Epithelial cell of proximal tubule (primary cell): ENCODE results near the gene ATP2C1. TPM values are rescaled to one million over a fixed set of nuclear protein-coding genes. Genes with fewer than 3 reads are reported as not detected.
A peak's percentile ranks its signal among the peaks of the same experiment; 100 is the strongest.
"Not testable (repeated sequence)": the region's sequence is repeated elsewhere in the genome, so short reads cannot be mapped to it uniquely, and the experiment has no call there.

Experiments
- DNase-seq: peaks from one replicate; pipeline ENCODE4 v3.0.0-alpha.2; 2011; ENCODE audit warnings: low read depth
- H3K4me3 ChIP-seq: 2 replicates; pipeline ENCODE4 v1.5.1; 2011; ENCODE audit warnings: low read depth, mild to moderate bottlenecking, low read length
- total RNA-seq: library from RNA; depleted of rRNA; stranded (reverse); fragments of >200 nt; gene quantifications from 2 replicates; pipeline ENCODE4 v1.2.3, GENCODE V29; 2015
- TF ChIP-seq, protein P1 (sequence below): conservative IDR thresholded peaks from 2 replicates; pipeline ENCODE4 v1.5.1; 2012; ENCODE audit warnings: low read depth, mild to moderate bottlenecking, low read length

Gene ATP2C1
- total RNA-seq, 1 donor from 2014 or later: 104 TPM

DNA sequence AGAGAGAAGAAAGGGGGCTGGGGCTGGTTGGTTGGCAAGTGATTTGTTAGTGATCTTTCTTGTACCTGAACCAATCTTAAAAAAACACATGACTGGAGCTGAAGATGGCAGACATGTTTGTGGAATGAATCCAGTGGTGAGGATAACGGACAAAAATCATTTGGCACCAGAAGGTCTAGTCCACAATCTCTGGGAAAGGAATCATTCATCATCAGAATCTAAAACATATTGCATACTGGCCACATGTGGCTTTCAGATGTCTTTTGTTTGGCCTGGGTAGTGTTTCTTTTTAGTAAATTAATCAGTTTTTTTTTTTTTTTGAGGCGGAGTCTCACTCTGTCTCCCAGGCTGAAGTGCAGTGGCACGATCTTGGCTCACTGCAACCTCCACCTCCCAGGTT, 137.8 kb downstream of the ATP2C1 start:
- no peak overlapping the region for H3K4me3 ChIP-seq
- no peak for DNase-seq
- TF ChIP-seq, protein P1, sequence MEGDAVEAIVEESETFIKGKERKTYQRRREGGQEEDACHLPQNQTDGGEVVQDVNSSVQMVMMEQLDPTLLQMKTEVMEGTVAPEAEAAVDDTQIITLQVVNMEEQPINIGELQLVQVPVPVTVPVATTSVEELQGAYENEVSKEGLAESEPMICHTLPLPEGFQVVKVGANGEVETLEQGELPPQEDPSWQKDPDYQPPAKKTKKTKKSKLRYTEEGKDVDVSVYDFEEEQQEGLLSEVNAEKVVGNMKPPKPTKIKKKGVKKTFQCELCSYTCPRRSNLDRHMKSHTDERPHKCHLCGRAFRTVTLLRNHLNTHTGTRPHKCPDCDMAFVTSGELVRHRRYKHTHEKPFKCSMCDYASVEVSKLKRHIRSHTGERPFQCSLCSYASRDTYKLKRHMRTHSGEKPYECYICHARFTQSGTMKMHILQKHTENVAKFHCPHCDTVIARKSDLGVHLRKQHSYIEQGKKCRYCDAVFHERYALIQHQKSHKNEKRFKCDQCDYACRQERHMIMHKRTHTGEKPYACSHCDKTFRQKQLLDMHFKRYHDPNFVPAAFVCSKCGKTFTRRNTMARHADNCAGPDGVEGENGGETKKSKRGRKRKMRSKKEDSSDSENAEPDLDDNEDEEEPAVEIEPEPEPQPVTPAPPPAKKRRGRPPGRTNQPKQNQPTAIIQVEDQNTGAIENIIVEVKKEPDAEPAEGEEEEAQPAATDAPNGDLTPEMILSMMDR: no peak

DNA sequence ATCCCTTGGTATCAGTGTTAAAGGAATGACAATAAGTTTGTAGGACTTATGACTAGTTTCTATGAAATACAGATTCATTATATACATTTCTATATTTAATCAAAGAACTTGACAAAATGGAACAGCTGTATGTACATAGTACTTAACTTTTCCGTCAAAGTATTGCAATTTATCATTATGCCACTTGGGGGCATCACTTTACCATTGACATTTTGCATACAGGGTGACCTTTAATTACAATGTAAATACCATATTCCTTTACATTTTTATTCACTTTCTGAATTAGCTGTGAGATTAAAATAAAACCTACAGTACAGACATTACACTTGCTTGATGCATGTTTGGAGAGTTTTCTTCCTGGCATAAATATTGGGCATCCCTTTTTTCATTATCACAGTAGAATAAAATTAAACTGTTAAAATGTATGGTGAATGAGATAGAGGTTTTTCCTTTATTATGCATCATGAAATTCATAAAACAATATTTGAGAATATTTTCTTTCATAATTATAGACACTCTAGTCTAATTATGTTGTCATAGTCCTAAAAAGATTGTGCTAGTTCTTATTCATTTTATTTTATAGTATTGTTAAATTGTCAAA, 139.7 kb downstream of the ATP2C1 start:
- H3K4me3 ChIP-seq: no peak overlapping the region
- TF ChIP-seq, protein P1: peak; percentile 61
- DNase-seq: no peak

DNA sequence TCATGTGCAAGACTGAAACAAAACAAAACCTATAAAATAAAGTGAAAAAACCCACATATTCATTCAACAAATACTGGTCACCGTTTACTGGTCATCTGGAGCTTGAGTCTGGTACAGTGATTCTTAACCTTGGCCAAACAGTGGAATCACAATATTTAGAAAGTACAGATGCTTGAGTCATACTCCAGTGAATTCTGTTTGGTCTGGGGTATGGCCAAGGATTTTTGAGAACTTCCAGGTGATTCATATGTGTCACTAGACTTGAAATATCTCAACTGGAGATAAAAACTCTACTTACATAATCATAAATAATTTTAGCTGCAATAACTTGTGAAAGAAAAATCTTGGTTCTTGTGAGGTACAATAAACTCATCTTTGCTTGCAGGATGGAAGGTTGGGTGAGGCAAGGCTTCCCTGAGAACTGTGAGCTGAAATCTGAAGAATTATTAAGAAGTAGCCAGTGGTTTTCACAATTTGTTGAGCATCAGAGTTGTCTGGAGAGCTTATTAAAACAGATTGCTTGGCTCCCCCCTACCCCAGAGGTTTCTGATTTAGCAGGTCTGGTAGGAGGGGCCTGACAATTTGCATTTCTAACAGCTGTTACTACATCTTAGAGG, 142.4 kb downstream of the ATP2C1 start:
- no peak for DNase-seq
- TF ChIP-seq, protein P1: no peak
- no peak overlapping the region for H3K4me3 ChIP-seq

DNA sequence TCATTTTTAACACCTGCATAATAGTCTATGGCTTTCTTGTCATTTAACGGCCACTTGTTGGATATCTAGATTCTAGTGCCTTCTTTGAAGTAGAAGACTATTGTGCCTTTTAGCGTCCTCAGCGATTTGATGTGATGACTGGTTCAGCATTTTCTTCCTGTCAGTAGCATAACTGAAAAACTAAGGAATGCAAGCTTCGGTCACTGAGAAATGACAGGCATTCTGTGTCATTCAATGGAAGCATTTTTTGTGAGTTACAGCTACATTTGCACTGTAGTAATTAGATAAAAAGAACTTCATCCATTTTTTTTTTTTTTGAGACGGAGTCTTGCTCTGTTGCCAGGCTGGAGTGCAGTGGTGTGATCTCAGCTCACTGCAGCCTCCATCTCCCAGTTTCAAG, 143.1 kb downstream of the ATP2C1 start:
- no peak for DNase-seq
- TF ChIP-seq, protein P1: no peak
- no peak overlapping the region for H3K4me3 ChIP-seq

DNA sequence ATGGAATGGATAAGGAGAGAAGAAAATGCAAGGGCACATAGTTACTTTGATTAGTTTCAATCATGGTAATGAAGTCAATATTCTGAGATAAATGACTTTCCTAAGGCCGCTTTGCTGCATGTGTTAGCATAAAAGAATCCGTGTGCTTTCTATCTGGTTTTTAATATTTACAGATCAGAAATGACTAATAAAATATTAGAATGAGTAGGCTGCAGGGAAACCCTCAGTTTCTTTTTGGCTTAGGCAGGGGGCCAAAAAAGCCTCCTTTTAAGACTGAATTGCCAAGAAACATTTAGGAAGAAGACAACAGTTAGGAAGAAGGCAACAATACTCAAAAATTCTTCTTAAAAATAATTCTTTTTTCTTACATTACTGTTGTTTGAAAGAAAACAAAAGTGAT, 144.4 kb downstream of the ATP2C1 start:
- no peak overlapping the region for H3K4me3 ChIP-seq
- TF ChIP-seq, protein P1: no peak
- DNase-seq: no peak

DNA sequence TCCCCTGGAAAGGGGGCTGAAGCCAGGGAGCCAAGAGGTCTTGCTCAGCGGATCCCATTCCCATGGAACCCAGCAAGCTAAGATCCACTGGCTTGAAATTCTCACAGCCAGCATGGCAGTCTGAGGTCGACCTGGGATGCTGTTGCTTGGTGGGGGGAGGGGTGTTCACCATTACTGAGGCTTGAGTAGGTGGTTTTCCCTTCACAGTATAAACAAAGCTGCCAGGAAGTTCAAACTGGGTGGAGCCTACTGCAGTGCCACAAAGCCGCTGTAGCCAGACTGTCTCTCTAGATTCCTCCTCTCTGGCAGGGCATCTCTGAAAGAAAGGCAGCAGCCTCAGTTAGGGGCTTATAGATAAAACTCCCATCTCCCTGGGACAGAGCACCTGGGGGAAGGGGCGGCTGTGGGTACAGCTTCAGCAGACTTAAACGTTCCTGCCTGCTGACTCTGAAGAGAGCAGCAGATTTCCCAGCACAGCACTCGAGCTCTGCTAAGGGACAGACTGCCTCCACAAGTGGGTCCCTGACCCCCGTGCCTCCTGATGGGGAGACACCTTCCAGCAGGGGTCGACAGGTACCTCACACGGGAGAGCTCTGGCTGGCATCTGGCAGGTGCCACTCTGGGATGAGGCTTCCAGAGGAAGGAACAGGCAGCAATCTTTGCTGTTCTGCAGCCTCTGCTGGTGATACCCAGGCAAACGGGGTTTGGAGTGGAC, 148.5 kb downstream of the ATP2C1 start:
- not testable (repeated sequence) for DNase-seq, H3K4me3 ChIP-seq

DNA sequence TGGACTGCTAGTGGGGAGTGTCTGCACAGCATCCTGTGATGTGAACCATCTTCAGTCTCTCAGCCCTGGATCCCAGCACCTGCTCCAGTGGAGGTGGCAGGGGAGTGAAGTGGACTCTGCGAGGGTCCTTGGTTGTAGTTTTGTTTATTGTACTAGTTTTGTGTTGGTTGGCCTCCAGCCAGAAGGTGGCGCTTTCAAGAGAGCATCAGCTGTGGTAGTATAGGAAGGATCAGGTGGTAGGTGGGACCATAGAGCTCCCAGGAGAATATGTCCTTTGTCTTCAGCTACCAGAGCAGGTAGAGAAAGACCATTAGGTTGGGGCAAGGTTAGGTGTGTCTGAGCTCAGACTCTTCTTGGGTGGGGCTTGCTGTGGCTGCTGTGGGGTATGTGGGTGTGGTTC, 153.7 kb downstream of the ATP2C1 start:
- H3K4me3 ChIP-seq: no peak overlapping the region
- DNase-seq: no peak
- TF ChIP-seq, protein P1: peak; percentile 14
